8988T (cell line): ENCODE results near the gene KRTAP5-3.
"Not testable (repeated sequence)": the region's sequence is repeated elsewhere in the genome, so short reads cannot be mapped to it uniquely, and the experiment has no call there.

Experiments
- DNase-seq: peaks from one replicate; pipeline ENCODE4 v3.0.0; 2011

Gene KRTAP5-3, protein sequence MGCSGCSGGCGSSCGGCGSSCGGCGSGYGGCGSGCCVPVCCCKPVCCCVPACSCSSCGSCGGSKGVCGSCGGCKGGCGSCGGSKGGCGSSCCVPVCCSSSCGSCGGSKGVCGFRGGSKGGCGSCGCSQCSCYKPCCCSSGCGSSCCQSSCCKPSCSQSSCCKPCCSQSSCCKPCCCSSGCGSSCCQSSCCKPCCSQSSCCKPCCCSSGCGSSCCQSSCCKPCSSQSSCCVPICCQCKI

DNA sequence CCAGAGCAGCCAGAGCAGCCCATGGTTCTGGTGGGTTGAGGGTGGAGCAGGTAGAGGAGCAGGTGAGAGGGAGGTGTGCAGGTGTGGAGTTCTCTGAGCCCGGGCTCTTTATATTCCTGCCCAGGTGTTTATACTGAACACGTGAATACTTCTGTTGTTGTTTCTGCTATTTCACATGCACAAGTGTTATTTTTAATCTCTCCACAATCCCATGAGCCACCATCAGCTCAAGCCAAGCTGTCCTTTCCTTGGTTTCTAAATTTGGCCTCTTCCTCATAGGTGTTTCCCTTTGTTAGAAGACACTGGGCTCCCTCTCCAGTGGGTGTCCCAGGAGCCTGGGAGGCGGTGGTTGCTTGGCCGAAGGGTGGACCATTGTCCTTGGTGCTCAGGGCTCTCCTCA, at the start of gene KRTAP5-3:
KRTAP5-3 (minus strand) TSS at position 101 of the 400 bp plus-strand sequence; CDS start at position 23, 78 bp downstream.
- no peak for DNase-seq

DNA sequence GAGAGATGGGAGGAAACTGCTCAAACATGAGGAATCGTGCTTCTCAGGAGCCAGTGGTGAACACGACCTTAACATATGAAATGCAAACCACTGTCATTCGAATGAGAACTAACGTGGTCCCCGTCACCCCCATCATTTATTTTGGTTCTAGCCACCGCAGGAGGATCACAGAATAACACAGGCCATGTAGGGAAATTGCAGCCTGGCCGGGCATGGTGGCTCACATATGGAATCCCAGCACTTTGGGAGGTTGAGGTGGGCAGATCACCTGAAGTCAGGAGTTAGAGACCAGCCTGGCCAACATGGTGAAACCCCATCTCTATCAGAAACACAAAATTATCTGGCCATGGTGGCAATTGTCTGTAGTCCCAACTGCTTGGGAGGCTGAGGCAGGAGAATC, 48.4 kb upstream of the KRTAP5-3 start:
- DNase-seq, result no peak

DNA sequence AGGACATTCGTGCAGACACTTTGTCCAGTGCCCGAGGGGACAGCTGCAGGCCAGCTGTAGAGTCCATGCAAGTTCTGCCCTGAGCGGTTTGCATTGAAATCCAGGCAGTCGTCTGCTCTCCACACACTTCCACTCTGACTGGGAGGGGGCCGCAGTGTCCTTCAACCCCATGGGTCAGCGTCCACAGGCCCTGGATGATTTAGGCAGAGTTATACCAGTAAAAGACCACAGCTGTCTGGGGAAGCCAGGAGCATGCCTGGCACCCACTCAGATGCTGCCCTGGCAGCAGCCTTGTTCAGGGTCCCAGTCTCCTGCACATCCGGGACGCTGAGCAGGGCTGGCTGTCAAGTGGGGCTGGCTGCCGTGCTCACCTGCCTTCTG, 47.8 kb upstream of the KRTAP5-3 start:
- DNase-seq, result no peak

DNA sequence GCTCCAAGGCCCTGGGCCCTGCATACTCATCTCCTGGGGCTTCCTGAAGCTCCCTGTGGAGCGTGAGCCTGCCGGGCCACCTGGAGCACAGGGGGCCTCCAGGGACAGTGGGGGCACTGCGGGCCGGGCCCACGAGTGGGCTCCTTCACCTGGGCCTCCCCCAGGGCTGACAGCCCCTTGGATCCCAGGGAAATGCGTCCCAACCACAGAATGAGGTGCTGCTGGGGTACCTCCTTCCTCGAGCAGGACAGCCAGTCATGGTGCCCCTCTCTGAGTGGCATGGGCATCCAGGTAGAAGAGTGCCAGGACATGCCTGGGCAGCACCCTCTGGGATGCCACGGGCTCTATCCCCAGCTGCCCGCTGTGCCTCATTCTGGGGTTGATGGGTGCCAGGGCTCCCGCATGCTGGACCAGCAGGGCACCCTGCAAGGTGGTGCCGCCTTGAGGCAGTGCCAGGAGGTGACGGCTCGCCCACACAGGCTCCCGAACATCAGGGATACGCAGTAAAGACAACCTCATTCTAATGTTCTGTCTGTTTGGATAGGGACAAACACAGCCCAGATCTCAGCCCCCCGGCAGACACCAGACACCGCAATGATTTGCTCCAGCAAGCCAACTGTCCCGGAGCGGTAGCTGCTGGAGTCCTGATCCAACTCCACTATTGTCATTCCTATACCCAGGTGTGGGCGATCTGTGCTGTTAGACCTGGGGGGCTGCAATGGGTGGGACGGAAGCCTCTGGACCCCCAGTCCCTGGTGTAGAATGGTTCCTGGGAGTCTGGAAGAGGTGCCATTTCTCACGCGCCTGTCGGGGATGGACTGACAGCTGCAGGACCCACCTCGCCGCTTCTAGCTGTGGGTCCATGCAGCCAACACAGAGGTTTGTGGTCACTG, 47.2 kb upstream of the KRTAP5-3 start:
- no peak for DNase-seq

DNA sequence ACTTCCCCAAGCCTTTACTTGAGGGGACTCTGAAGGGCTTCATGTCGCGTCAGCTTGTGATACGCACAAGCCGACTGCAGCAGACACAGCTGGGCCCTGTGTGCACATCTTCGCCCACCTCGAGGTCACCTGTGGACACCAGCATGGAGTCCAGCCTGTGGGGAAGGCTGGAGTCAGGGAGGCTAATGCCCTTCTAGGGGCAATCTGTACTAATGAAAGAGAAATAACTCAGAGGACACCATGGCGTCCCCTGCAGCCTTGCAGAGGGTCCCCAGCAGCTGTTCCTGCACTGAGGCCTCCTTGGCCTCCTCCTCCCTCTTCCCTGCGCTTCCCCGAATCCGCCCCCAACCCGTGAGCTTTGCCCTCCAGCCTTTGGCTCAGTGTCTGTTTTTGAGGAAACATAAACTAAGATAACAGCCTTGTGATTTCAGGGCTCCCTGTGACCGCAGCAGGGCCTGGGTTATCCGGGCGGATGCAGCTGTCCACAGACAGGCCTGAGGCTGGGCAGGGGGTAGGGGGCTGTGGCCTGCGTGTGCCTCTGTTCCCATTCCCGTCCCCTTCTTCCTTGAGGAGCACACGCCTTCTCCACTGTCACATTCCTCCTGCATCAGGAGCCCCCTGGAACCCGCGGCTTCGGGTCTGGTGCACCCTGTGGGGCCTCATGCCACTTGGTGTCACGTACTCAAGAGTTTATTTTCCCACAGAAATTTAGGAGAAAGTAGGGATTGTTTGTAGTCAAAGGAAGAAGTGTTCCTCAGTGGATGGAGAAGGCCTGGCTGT, 46.3 kb upstream of the KRTAP5-3 start:
- no peak for DNase-seq

- DNase-seq, result no peak
Measured at GRCh38 chr11:1653541-1654387, 45.5 kb upstream of the KRTAP5-3 start.

- peak; percentile 96 for DNase-seq
Measured at GRCh38 chr11:1652771-1653540, 44.7 kb upstream of the KRTAP5-3 start.

DNA sequence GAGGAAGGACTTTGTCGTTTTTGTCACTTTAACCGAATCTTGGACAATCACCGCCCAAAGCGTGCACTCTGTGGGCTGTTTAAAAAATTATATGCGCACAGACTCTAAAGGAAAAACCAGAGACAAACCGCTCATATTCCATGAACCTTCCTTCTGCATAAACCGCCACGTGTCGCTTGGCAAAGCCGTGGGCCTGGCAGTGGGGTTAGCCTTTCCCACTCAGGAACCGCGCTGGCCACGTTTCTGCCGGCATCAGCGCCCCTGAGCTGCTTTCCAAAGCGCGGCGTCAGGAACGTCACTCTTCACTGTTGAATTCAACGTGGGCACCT, 44.1 kb upstream of the KRTAP5-3 start:
- DNase-seq, result no peak

GRCh38 chr11:1652026-1652425, 43.8 kb upstream of the KRTAP5-3 start:
- DNase-seq, result no peak

DNA sequence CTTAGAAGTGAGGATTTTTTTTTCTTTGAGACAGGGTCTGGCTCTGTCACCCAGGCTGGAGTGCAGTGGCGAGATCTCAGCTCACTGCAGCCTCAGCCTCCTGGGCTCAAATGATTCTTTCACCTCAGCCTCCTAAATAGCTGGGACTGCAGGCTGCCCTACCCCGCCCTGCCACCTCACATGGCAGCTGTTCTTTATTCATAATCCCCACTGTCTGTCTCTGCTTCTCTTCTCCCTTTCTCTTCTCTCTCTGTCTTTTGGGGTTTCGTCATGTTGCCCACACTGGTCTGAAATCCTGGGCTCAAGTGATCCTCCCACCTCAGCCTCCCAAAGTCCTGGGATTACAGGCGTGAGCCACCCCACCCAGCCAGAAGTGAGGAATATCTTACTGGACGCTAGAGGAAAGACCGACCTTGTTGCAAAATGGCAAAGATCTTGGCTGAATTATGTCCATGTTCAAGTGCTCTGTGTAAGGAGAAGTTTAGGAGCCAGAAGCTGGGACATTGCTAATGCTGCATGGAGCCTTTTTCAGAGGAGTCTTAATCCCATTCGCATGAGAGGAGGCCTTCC, 43.2 kb upstream of the KRTAP5-3 start:
- DNase-seq, result no peak

- no peak for DNase-seq
Measured at GRCh38 chr11:1650918-1651262, 42.6 kb upstream of the KRTAP5-3 start.

DNA sequence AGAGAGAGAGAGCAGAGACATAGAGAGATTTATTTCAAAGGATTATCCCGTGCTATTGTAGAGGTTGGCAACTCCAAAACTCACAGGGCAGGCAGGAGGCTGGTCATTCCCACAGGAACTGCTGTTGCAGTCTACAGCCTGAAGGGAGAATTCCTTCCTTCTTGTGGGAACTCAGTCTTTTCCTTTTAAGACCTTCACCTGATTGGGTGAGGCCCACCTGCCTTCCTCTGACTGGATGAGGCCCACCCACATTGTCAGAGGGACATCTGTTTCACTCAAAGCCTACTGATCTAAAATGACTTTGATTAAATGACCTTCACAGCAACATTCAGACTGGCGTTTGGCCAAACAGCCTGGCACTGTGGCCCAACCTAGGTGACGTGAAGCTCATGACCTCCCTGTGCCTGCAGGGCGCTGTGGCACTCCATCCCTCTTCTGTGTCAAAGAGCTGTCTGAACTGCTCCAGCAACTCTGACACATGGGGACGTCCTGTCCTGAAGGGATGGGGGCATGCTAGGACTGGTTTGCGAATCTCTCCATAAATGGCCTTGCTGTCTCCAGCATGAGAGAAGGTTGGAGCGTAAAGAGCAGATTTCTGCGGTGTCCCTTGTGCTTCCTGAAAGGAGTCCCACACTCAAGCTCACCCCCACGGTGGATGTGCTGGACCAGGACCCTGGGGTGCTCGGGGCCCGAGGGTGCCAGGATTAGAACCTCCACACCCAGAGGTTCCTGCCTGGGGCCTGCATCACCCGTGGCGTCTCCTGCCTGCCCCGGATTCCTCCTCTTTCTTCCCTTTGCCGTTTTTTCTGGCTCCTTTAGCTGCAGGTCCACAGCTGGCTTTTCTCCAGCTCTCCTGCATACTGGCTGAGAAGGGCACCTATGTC, 42.0 kb upstream of the KRTAP5-3 start:
- no peak for DNase-seq

DNA sequence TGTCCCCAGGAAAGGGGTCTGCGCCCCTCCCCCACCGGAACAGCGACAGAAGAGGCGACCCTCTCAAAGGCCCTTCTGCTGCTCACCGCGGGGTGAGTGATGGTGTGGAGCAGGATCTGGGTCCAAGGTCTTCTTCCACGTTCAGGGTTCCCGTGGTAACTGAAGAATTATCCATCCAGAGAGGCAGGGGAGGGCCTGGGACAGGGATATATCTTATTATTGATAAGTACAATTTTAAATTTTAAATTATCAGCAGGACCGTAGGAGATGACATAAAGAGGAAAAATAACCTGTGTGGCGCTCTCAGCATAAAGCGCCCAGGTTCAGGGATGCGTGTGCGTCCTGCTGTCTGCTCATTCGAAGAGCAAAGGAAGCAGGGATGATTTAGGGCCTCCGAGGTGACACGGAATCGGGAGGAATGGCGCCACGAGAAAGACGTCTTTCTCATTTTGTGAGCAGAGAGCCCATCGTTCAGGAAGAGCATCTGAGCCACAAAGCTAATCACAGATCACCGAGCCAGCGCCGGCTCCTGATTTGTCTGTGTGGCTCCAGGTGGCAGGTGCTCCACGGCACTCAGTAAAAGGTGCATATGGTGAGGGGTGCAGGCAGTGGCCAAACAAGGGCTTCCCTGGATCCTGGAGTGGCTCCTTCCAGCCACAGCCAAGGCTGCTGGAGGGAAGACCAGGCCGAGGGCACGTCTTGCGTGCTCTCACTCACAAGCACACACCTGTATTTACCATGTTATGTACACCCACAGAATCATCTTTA, 40.6 kb upstream of the KRTAP5-3 start:
- DNase-seq, result no peak

DNA sequence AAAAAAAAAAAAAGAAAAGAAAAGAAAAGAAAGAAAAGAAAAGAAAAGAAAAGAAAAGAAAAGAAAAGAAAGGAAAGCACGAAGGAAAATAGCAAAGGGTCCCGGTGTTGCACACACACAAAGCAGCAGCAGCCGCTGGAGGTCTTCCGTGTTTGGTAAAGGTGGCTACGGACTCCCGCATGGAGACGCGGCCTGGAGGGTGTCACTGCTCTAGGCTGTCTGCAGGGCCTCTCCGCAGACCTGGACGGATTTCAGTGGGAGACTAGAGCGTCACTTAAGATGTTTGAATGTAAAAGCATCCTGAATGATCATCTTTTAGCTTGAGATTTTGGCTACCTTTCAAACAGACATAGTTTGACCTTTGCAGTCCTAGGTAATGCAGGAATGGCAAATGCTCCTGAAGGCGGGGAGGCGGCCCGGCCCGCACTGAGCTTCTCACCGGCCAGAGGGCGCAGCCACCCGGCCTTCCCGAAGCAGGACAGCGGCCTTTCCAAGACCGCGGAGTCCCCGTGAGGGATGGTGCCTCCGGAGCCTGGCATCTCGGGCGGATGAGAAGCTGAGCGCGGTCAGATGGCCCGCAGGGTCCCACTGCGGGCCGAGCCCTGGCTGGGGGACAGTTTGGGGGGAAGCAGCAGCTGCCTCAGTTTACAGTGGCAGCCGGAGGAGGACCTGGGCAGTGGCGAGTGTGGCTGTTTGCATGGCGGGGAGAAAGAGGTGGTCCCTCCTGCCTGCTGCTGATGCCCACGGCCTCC, 39.8 kb upstream of the KRTAP5-3 start:
- no peak for DNase-seq

- DNase-seq, result not testable (repeated sequence)
Measured at GRCh38 chr11:1646540-1646939, 38.3 kb upstream of the KRTAP5-3 start.

GRCh38 chr11:1645357-1645821, 37.1 kb upstream of the KRTAP5-3 start:
- DNase-seq, result no peak

DNA sequence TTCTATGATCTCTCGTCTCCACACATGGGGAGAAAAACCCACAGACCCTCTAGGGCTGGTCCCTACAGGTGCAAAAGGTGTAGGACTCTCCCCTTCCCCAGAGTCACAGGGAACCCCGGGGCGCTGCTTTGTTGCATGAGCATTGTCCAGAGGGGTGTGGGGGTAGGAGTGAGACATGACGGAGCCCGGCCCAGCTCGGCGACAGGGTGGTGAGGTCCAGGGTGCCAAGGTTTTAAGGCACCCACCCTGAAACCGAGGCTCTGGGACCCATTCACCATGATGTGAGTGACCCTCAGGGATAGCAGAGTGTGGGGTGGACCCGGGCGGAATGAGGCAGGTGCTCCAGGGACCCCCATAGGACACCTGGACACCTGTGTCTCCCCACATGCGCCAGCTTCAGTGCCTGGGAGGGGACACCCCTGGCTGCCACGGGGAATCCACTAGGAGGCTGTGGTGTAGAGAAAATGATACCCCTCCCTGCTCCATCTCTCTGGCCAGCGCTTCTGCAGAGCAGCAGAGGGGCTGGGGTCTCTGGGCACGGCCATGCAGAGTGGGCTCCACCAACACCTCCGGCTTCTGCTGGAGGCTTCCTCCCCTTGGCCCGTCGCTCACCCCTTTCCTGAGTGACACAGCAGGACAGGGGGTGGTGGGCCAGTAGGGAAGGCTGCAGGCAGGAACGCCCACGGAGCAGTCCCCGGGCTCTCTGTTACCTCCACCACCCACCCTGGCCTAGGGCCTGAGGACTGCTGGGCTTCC, 36.5 kb upstream of the KRTAP5-3 start:
- no peak for DNase-seq

DNA sequence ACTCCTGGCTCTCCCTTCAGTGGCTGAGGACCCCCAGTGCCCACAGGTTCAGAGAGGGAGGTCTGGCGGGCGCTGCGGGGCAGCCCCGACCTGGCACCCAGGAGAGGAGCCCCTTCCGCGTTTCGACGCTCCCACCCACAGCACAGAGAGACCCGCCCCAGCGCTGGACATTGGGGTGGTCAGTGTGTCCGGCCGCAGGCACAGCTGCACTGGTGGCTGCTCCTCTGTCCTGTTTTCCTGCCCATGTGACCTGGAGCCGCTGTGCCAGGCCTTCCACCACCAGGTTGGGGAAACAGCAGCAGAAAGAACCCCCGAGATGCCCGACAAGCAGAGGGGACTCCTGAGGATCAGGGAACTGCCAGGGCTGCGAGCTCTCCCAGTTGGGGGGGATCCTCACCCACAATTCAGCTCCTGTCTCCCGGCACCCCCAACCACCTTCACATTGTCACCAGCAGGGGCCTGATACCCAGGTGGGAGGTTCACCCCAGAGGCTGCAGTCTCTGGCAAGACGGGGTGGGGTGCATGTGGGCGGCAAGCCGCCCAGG, 35.0 kb upstream of the KRTAP5-3 start:
- no peak for DNase-seq
